GM12891 (cell line): ENCODE data around the gene MUL1.

Experiments used
- DNase-seq: peaks from one replicate; pipeline ENCODE4 v3.0.0; 2011; ENCODE audit warnings: low spot score; ENCODE audit not compliant: insufficient read length
- FAIRE-seq: peaks from 2 replicates; lab custom pipeline; 2011; peaks lifted over from hg19 to GRCh38; lab: Jason Lieb, UNC
- PAX5 ChIP-seq: IDR thresholded peaks from 2 replicates; pipeline ENCODE4 v1.6.1; 2011; ENCODE audit warnings: low read length, moderate library complexity, mild to moderate bottlenecking; ENCODE audit not compliant: insufficient read depth, severe bottlenecking
- POLR2A ChIP-seq: IDR thresholded peaks from 2 replicates; pipeline ENCODE4 v1.6.1; 2011; ENCODE audit warnings: low read depth, low read length, control low read depth
- POLR2AphosphoS5 ChIP-seq: IDR thresholded peaks from 2 replicates; pipeline ENCODE4 v1.6.1; 2011; ENCODE audit warnings: low read depth, low read length, control low read depth
- POU2F2 ChIP-seq: IDR thresholded peaks from 2 replicates; pipeline ENCODE4 v1.6.1; 2011; ENCODE audit warnings: low read depth, mild to moderate bottlenecking, control low read depth, low read length, moderate library complexity
- SPI1 ChIP-seq: IDR thresholded peaks from 2 replicates; pipeline ENCODE4 v1.6.1; 2011; ENCODE audit warnings: low read depth, low read length, control low read depth
- TAF1 ChIP-seq: IDR thresholded peaks from 2 replicates; pipeline ENCODE4 v1.6.1; 2011; ENCODE audit warnings: low read depth, low read length, control low read depth

MUL1 gene

GRCh38 chr1:20496241-20496661 lies 11.7 kb downstream of the MUL1 start:
- DNase-seq: no peak
- peak; percentile 63 for FAIRE-seq
- 0 out of 2 replicates have a peak, but pooled peaks have one; percentile 1 for TF ChIP-seq SPI1
- no peak for TF ChIP-seq POLR2AphosphoS5

- FAIRE-seq (no peak), DNase-seq (no peak)
- TF ChIP-seq POU2F2 (no peak), POLR2A (no peak), SPI1 (no peak), POLR2AphosphoS5 (no peak), TAF1 (no peak), PAX5 (no peak)
Observed at GRCh38 chr1:20495661-20496060, 12.3 kb downstream of the MUL1 start.

- FAIRE-seq (no peak), DNase-seq (no peak)
Observed at GRCh38 chr1:20494609-20495311, 13.2 kb downstream of the MUL1 start.

GRCh38 chr1:20493839-20494608 lies 13.9 kb downstream of the MUL1 start:
- no peak for TF ChIP-seq POLR2A
- no peak for TF ChIP-seq PAX5
- no peak for TF ChIP-seq TAF1
- TF ChIP-seq POU2F2: no peak
- peak; percentile 90 for TF ChIP-seq SPI1
- TF ChIP-seq POLR2AphosphoS5: no peak
- DNase-seq: peak; percentile 68
- FAIRE-seq: peak; percentile 96

More at GRCh38 chr1:20494609-20495311, 13.2 kb downstream of the MUL1 start:
- TF ChIP-seq POU2F2: no peak
- no peak for TF ChIP-seq SPI1
- TF ChIP-seq POLR2AphosphoS5: no peak
- TF ChIP-seq PAX5: no peak
- no peak for TF ChIP-seq TAF1
- TF ChIP-seq POLR2A: no peak

GRCh38 chr1:20493309-20493708 lies 14.6 kb downstream of the MUL1 start:
- TF ChIP-seq PAX5 (no peak), SPI1 (no peak), POLR2A (no peak), POU2F2 (no peak), POLR2AphosphoS5 (no peak), TAF1 (no peak)
- DNase-seq (no peak), FAIRE-seq (no peak)

GRCh38 chr1:20492751-20493150 lies 15.2 kb downstream of the MUL1 start:
- TF ChIP-seq POLR2AphosphoS5 (no peak), SPI1 (no peak), PAX5 (no peak), POU2F2 (no peak), POLR2A (no peak), TAF1 (no peak)
- DNase-seq: no peak
- no peak for FAIRE-seq

- DNase-seq (no peak), FAIRE-seq (no peak)
- TF ChIP-seq SPI1: no peak
- no peak for TF ChIP-seq POLR2AphosphoS5
- TF ChIP-seq TAF1: no peak
- TF ChIP-seq POLR2A: no peak
- no peak for TF ChIP-seq PAX5
- TF ChIP-seq POU2F2: no peak
Observed at GRCh38 chr1:20491866-20492265, 16.1 kb downstream of the MUL1 start.

GRCh38 chr1:20491178-20491577 lies 16.8 kb downstream of the MUL1 start:
- FAIRE-seq (no peak), DNase-seq (no peak)
- no peak for TF ChIP-seq PAX5
- TF ChIP-seq SPI1: no peak
- TF ChIP-seq POU2F2: no peak

- no peak for FAIRE-seq
- TF ChIP-seq POLR2A (no peak), TAF1 (no peak)
- no peak for DNase-seq
Observed at GRCh38 chr1:20487236-20487590, 20.7 kb downstream of the MUL1 start.

GRCh38 chr1:20486457-20487235 lies 21.3 kb downstream of the MUL1 start:
- DNase-seq (no peak), FAIRE-seq (no peak)
- TF ChIP-seq POLR2AphosphoS5: no peak
- TF ChIP-seq POLR2A: no peak
- no peak for TF ChIP-seq POU2F2
- TF ChIP-seq SPI1: no peak
- TF ChIP-seq PAX5: no peak
